IMR-90 (cell line): Measurements from ENCODE around the gene PPAN. TPM values are rescaled to one million over a fixed set of nuclear protein-coding genes. Genes with fewer than 3 reads are reported as not detected.

Experiments used
- ATAC-seq: fragments of 200-7000 bp; cut with Tn5 transposase; 2 replicates; pipeline ENCODE4 v1.9.1; 2020; ENCODE audit warnings: low read depth, mild to moderate bottlenecking, moderate library complexity
- BruUV-seq: library from RNA; stranded (reverse); fragments of 400-500 nt; replicated peaks from 2 replicates; lab custom pipeline; 2021; lab: Mats Ljungman, UMichigan
- CTCF ChIA-PET: fragments of 300-600 bp; formaldehyde crosslinking; extraction: SDS; loops from one replicate; lab custom pipeline; 2021; ENCODE audit warnings: antibody characterized with exemption; lab: Yijun Ruan, JAX
- POLR2A ChIA-PET: fragments of 300-600 bp; sonication (Branson Sonifier 250); formaldehyde crosslinking; loops from one replicate; lab custom pipeline; 2022; ENCODE audit warnings: antibody characterized with exemption; ENCODE audit not compliant: unreplicated experiment; lab: Charles Lee
- DNase-seq: peaks from one replicate; pipeline ENCODE4 v3.0.0; 2013
- H2AFZ ChIP-seq: replicated peaks from 2 replicates; pipeline ENCODE3; 2013; ENCODE audit warnings: low read length, mild to moderate bottlenecking; ENCODE audit not compliant: poor library complexity
- H2AK5ac ChIP-seq: 2 replicates; pipeline ENCODE4 v1.6.1; 2013; ENCODE audit warnings: low read depth, low read length, inconsistent platforms
- H2AK9ac ChIP-seq: replicated peaks from 2 replicates; pipeline ENCODE3; 2013; ENCODE audit warnings: mild to moderate bottlenecking, low read depth, low read length, moderate library complexity; ENCODE audit not compliant: poor library complexity
- H2BK120ac ChIP-seq: 2 replicates; pipeline ENCODE4 v1.6.1; 2013; ENCODE audit warnings: low read depth, low read length, inconsistent platforms
- H2BK15ac ChIP-seq: 3 replicates; pipeline ENCODE4 v1.6.1; 2013; ENCODE audit warnings: low read depth, low read length, inconsistent platforms
- H2BK20ac ChIP-seq: 2 replicates; pipeline ENCODE4 v1.6.1; 2013; ENCODE audit warnings: low read depth, mild to moderate bottlenecking, inconsistent platforms, low read length, moderate library complexity
- H2BK5ac ChIP-seq: 2 replicates; pipeline ENCODE4 v1.6.1; 2013; ENCODE audit warnings: mild to moderate bottlenecking, low read depth, low read length, inconsistent platforms; ENCODE audit not compliant: poor library complexity, severe bottlenecking
- H3K14ac ChIP-seq: replicated peaks from 2 replicates; pipeline ENCODE4 v1.6.1; 2013; ENCODE audit warnings: low read depth, low read length, inconsistent platforms
- H3K18ac ChIP-seq: 2 replicates; pipeline ENCODE4 v1.6.1; 2013; ENCODE audit warnings: low read depth, low read length, control low read depth
- H3K23ac ChIP-seq: 2 replicates; pipeline ENCODE4 v1.6.1; 2013; ENCODE audit warnings: low read depth, low read length, inconsistent platforms
- H3K27ac ChIP-seq: 2 replicates; pipeline ENCODE4 v1.5.1; 2013; ENCODE audit warnings: mild to moderate bottlenecking, control low read depth, low read length; ENCODE audit not compliant: insufficient read depth
- H3K27me3 ChIP-seq: 2 replicates; pipeline ENCODE4 v1.6.1; 2013; ENCODE audit warnings: low read length; ENCODE audit not compliant: control insufficient read depth, insufficient read depth
- H3K36me3 ChIP-seq: 2 replicates; pipeline ENCODE4 v1.6.1; 2013; ENCODE audit warnings: low read length, mixed read lengths; ENCODE audit not compliant: control insufficient read depth, insufficient read depth
- H3K4ac ChIP-seq: 2 replicates; pipeline ENCODE4 v1.6.1; 2013; ENCODE audit warnings: low read depth, low read length, inconsistent platforms
- H3K4me1 ChIP-seq: 2 replicates; pipeline ENCODE4 v1.6.1; 2013; ENCODE audit warnings: low read length, mixed read lengths; ENCODE audit not compliant: control insufficient read depth, insufficient read depth
- H3K4me2 ChIP-seq: 2 replicates; pipeline ENCODE4 v1.6.1; 2013; ENCODE audit warnings: low read depth, mild to moderate bottlenecking, control low read depth, low read length, moderate library complexity
- H3K4me3 ChIP-seq: 2 replicates; pipeline ENCODE4 v1.5.1; 2013; ENCODE audit warnings: low read depth, mild to moderate bottlenecking, control low read depth, low read length, moderate library complexity; ENCODE audit not compliant: insufficient read depth
- H3K56ac ChIP-seq: 2 replicates; pipeline ENCODE4 v1.6.1; 2013; ENCODE audit warnings: low read length, inconsistent platforms; ENCODE audit not compliant: insufficient read depth; ENCODE audit errors: extremely low read depth
- H3K79me1 ChIP-seq, 2 experiments: 2 replicates each; pipeline ENCODE4 v1.6.1; 2013; ENCODE audit warnings: low read length in 2 of 2, inconsistent platforms in 1 of 2, low read depth in 1 of 2
- H3K9ac ChIP-seq: 2 replicates; pipeline ENCODE4 v1.6.1; 2013; ENCODE audit warnings: low read depth, low read length, control low read depth
- H3K9me1 ChIP-seq: 2 replicates; pipeline ENCODE4 v1.6.1; 2013; ENCODE audit warnings: low read length, inconsistent platforms; ENCODE audit not compliant: insufficient read depth
- H3K9me3 ChIP-seq: 2 replicates; pipeline ENCODE4 v1.6.1; 2013; ENCODE audit warnings: low read length; ENCODE audit not compliant: control insufficient read depth, insufficient read depth
- H4K20me1 ChIP-seq: 2 replicates; pipeline ENCODE4 v1.6.1; 2013; ENCODE audit warnings: low read length, inconsistent platforms; ENCODE audit not compliant: insufficient read depth
- H4K5ac ChIP-seq: 2 replicates; pipeline ENCODE4 v1.6.1; 2013; ENCODE audit warnings: mild to moderate bottlenecking, low read depth, low read length, control low read depth
- H4K8ac ChIP-seq, 2 experiments: 2 replicates each; pipeline ENCODE4 v1.6.1; 2013; ENCODE audit warnings: low read depth in 2 of 2, low read length in 2 of 2, control low read depth in 1 of 2, inconsistent platforms in 1 of 2
- H4K91ac ChIP-seq: 2 replicates; pipeline ENCODE4 v1.6.1; 2013; ENCODE audit warnings: low read depth, low read length, inconsistent platforms; ENCODE audit not compliant: insufficient read depth
- CEBPB ChIP-seq: IDR thresholded peaks from 2 replicates; pipeline ENCODE4 v1.6.1; 2012; ENCODE audit warnings: low read depth, low read length, improper control_type of control experiment
- RFX5 ChIP-seq: IDR thresholded peaks from 2 replicates; pipeline ENCODE4 v1.8.0; 2012; ENCODE audit warnings: low read depth, mild to moderate bottlenecking, low read length, moderate library complexity
- SMC3 ChIP-seq: fragments of 150-350 bp; IDR thresholded peaks from 2 replicates; pipeline ENCODE4 v1.6.1; 2016; ENCODE audit warnings: low read depth, mild to moderate bottlenecking, antibody characterized with exemption, low read length, moderate library complexity
- WGBS, 2 experiments: methylation state at CpG; one replicate each; pipeline versions ENCODE4 v1.1.5 to v1.1.7; 2013; ENCODE audit warnings: missing lambda C conversion rate in 2 of 2; ENCODE audit not compliant: insufficient read length in 1 of 2; ENCODE audit errors: extremely low coverage in 2 of 2; 5-methylcytosine and 5-hydroxymethylcytosine counted together
- dilution Hi-C: fragments of 300-500 bp; cut with HindIII; formaldehyde crosslinking; loops from one replicate; pipeline ENCODE4 v1.14.3; 2018; ENCODE audit warnings: low sequenced_read_pairs; ENCODE audit not compliant: unreplicated experiment
- in situ Hi-C: fragments of 300-500 bp; cut with MboI; formaldehyde crosslinking; loops from 3 replicates; pipeline ENCODE4 v1.14.3; 2019; ENCODE audit warnings: low sequenced_read_pairs, inconsistent platforms, mixed read lengths
- intact Hi-C: fragments of 100-400 bp; cut with micrococcal nuclease; formaldehyde crosslinking; loops from 2 replicates; pipeline ENCODE4 v1.10.0; 2022
- polyA plus RNA-seq, 3 experiments: library from polyadenylated mRNA; depleted of rRNA; stranded (reverse); fragments of >200 nt; gene quantifications; 2 replicates each; pipeline ENCODE4 v1.2.3, GENCODE V29; 2012; ENCODE audit warnings: low replicate concordance in 1 of 3
- total RNA-seq: library from RNA; depleted of rRNA; stranded (reverse); fragments of >200 nt; gene quantifications from 2 replicates; pipeline ENCODE4 v1.2.3, GENCODE V29; 2012
- TF ChIP-seq, protein P1 (sequence below): fragments of 150-350 bp; IDR thresholded peaks from 2 replicates; pipeline ENCODE4 v1.6.1; 2016; ENCODE audit warnings: low read depth, mild to moderate bottlenecking, low read length, moderate library complexity, borderline replicate concordance

PPAN gene
- total and polyA plus RNA-seq, 2 of the 4 experiments (the other 2 are of a cell fraction): 24.0 to 41.6 TPM

DNA sequence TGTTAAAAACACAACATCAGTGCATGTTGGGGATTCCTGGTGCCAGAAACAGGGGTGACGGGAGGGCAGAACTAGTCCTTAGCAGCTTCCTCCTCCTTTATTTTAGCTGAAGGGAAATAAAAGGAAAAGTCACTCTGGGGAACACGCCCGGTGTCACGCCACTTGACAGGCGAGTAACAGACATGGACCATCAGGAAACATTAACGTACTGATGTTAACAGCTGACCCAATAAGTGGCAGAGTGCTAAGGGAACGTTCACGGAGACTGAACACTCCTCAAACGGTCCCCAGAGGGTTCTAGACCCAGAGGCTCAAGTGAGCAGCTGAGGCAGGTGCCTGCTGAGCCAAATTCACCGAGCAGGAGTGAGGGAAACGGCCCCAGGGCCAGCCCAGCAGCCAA, 27.4 kb downstream of the PPAN start:
- intact Hi-C loops: no loop called here
- H3K4me2 ChIP-seq: no peak overlapping the region
- H4K20me1 ChIP-seq: no peaks in the 10 kb centered on the region; the same call in 1 of the 2 replicates
- dilution Hi-C loops: no loop called here
- no peak overlapping the region for H3K4me3 ChIP-seq
- no peak overlapping the region for H2AK5ac ChIP-seq
- H3K4me1 ChIP-seq: peaks cover 3% of the 10 kb centered on the region; the same call in 1 of the 2 replicates
- H3K27ac ChIP-seq: no peak overlapping the region
- no peak overlapping the region for H2AFZ ChIP-seq
- H2BK120ac ChIP-seq: no peak overlapping the region
- H2BK5ac ChIP-seq: no peak overlapping the region
- TF ChIP-seq, protein P1, sequence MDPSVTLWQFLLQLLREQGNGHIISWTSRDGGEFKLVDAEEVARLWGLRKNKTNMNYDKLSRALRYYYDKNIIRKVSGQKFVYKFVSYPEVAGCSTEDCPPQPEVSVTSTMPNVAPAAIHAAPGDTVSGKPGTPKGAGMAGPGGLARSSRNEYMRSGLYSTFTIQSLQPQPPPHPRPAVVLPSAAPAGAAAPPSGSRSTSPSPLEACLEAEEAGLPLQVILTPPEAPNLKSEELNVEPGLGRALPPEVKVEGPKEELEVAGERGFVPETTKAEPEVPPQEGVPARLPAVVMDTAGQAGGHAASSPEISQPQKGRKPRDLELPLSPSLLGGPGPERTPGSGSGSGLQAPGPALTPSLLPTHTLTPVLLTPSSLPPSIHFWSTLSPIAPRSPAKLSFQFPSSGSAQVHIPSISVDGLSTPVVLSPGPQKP: no peak
- TF ChIP-seq CEBPB (no peak), RFX5 (no peak), SMC3 (no peak)
- no TSS peak for BruUV-seq
- H4K91ac ChIP-seq: no peak overlapping the region
- no peak overlapping the region for H3K14ac ChIP-seq
- H3K4ac ChIP-seq: no peak overlapping the region
- peaks cover 57% of the 10 kb centered on the region for H3K36me3 ChIP-seq
- no peak overlapping the region for H2BK15ac ChIP-seq
- CTCF ChIA-PET: no interaction called here
- H3K9me1 ChIP-seq: peaks cover 3% of the 10 kb centered on the region
- no peak overlapping the region for H3K9ac ChIP-seq
- no peak overlapping the region for H4K5ac ChIP-seq
- H3K23ac ChIP-seq: no peak overlapping the region
- H3K56ac ChIP-seq: no peak overlapping the region
- H3K79me1 ChIP-seq: peaks cover 0 to 6% of the 10 kb centered on the region in 2 experiments; a peak in 3 of 4 replicates
- H3K27me3 ChIP-seq: no peaks in the 10 kb centered on the region
- in situ Hi-C loops: no loop called here
- H2AK9ac ChIP-seq: no peak overlapping the region
- ATAC-seq: no peak
- H4K8ac ChIP-seq: no peak overlapping the region
- DNase-seq: no peak
- H2BK20ac ChIP-seq: no peak overlapping the region
- H3K9me3 ChIP-seq: no peaks in the 10 kb centered on the region
- POLR2A ChIA-PET: no interaction called here
- 80% methylated on average over 5 of the region's 11 CpGs; no CpG with 5 or more reads in 1 of the 2 experiments for WGBS, 2 experiments
- no peak overlapping the region for H3K18ac ChIP-seq
